SK-N-SH treated with all-trans-retinoic acid at 6 μM for 48 hours (cell line): Measurements from ENCODE around the gene COBLL1.

Experiments
- CSRNP3 ChIP-seq: fragments of 250-450 bp; sonication (Bioruptor Pico); IDR thresholded peaks from 2 replicates; pipeline ENCODE4 v1.5.1; 2021; ENCODE audit warnings: mild to moderate bottlenecking, moderate library complexity
- PPARA ChIP-seq: fragments of 250-450 bp; sonication (Bioruptor Pico); IDR thresholded peaks from 2 replicates; pipeline ENCODE4 v1.5.0; 2020; ENCODE audit warnings: mild to moderate bottlenecking, borderline replicate concordance
- TCF4 ChIP-seq: fragments of 250-450 bp; sonication (Bioruptor Pico); IDR thresholded peaks from 2 replicates; pipeline ENCODE4 v1.8.0; 2021; ENCODE audit warnings: mild to moderate bottlenecking, moderate library complexity, borderline replicate concordance
- ZFP3 ChIP-seq: fragments of 250-450 bp; sonication (Bioruptor Pico); IDR thresholded peaks from 2 replicates; pipeline ENCODE4 v1.5.0; 2020; ENCODE audit warnings: mild to moderate bottlenecking, moderate library complexity
- ZFP30 ChIP-seq: fragments of 450-650 bp; formaldehyde crosslinking; IDR thresholded peaks from 2 replicates; pipeline ENCODE4 v1.5.0; 2022; ENCODE audit warnings: mild to moderate bottlenecking, moderate library complexity

- TF ChIP-seq TCF4 (CRISPR knock-in tag) (no peak), ZFP30 (CRISPR knock-in tag) (no peak), ZFP3 (CRISPR knock-in tag) (no peak), PPARA (CRISPR knock-in tag) (no peak), CSRNP3 (CRISPR knock-in tag) (no peak)
Observed at GRCh38 chr2:164831887-164832286, 9.7 kb downstream of the COBLL1 start.
